Stimulated activated CD4-positive, alpha-beta T cell treated with anti-CD3 and anti-CD28 coated beads, Interleukin-2, amount 100 ng/mL, for 4 hours (primary cell): ENCODE data around the gene MYCBPAP.
A peak's percentile ranks its signal among the peaks of the same experiment; 100 is the strongest.

Experiments used
- DNase-seq: peaks from one replicate; pipeline ENCODE4 v3.0.0-alpha.2; 2020; ENCODE audit warnings: low read depth

MYCBPAP gene

GRCh38 chr17:50537721-50538548, 29.7 kb downstream of the MYCBPAP start:
- DNase-seq, result no peak

- DNase-seq, result no peak
Observed at GRCh38 chr17:50538549-50539410, 30.5 kb downstream of the MYCBPAP start.

- DNase-seq, result no peak
Observed at GRCh38 chr17:50539762-50540559, 31.7 kb downstream of the MYCBPAP start.

GRCh38 chr17:50540560-50541401, 32.5 kb downstream of the MYCBPAP start:
- no peak for DNase-seq

- no peak for DNase-seq
Observed at GRCh38 chr17:50541402-50541715, 33.1 kb downstream of the MYCBPAP start.

- DNase-seq, result peak; percentile 76
Observed at GRCh38 chr17:50541716-50542688, 33.8 kb downstream of the MYCBPAP start.

- DNase-seq, result no peak
Observed at GRCh38 chr17:50542795-50543774, 34.8 kb downstream of the MYCBPAP start.

- no peak for DNase-seq
Observed at GRCh38 chr17:50544516-50544915, 36.3 kb downstream of the MYCBPAP start.

- no peak for DNase-seq
Observed at GRCh38 chr17:50545311-50545710, 37.1 kb downstream of the MYCBPAP start.

GRCh38 chr17:50546701-50547034, 38.4 kb downstream of the MYCBPAP start:
- no peak for DNase-seq

- DNase-seq, result peak; percentile 74
Observed at GRCh38 chr17:50547035-50547735, 38.9 kb downstream of the MYCBPAP start, which contains the start of gene SPATA20. Gene SPATA20 (plus strand): TSS chr17:50547174. CDS start chr17:50547209, 35 bp downstream.

GRCh38 chr17:50547736-50548083, 39.5 kb downstream of the MYCBPAP start:
- DNase-seq, result no peak

- DNase-seq, result no peak
Observed at GRCh38 chr17:50548831-50549230, 40.6 kb downstream of the MYCBPAP start.

GRCh38 chr17:50549256-50549941, 41.2 kb downstream of the MYCBPAP start:
- no peak for DNase-seq

- DNase-seq, result no peak
Observed at GRCh38 chr17:50549969-50550368, 41.7 kb downstream of the MYCBPAP start.

- DNase-seq, result no peak
Observed at GRCh38 chr17:50550661-50551432, 42.6 kb downstream of the MYCBPAP start.

GRCh38 chr17:50551433-50551815, 43.2 kb downstream of the MYCBPAP start:
- DNase-seq, result no peak
